Pulmonary artery endothelial cell (primary cell): ENCODE measurements around the gene ARL14EP. TPM values are rescaled to one million over a fixed set of nuclear protein-coding genes. Genes with fewer than 3 reads are reported as not detected.

Experiments
- DNase-seq: peaks from one replicate; pipeline ENCODE4 v3.0.0-alpha.2; 2011; ENCODE audit warnings: low read depth, low spot score
- total RNA-seq: library from RNA; depleted of rRNA; stranded (reverse); fragments of >200 nt; gene quantifications from 2 replicates; pipeline ENCODE4 v1.2.3, GENCODE V29; 2014

ARL14EP gene
- total RNA-seq, 1 donor from 2014 or later, result 25.1 TPM

- DNase-seq, result no peak
These were observed 54.4 kb downstream of the ARL14EP start for GRCh38 chr11:30377347-30377746.

- DNase-seq, result no peak
These were observed 57.9 kb downstream of the ARL14EP start for GRCh38 chr11:30380846-30381245.

- DNase-seq, result no peak
These were observed 59.0 kb downstream of the ARL14EP start for GRCh38 chr11:30381879-30382278.

Other genes starting within 250 kb of the ARL14EP start
- not detected in 2 replicates for gene FSHB, start 92.1 kb upstream of the ARL14EP start, total RNA-seq